NT2/D1 (cell line): ENCODE measurements around the gene LOX.

Source experiments
- YY1 ChIP-seq: IDR thresholded peaks from 2 replicates; pipeline ENCODE4 v1.6.1; 2011; ENCODE audit not compliant: insufficient read length, insufficient read depth
- ZNF274 ChIP-seq: IDR thresholded peaks from 2 replicates; pipeline ENCODE4 v1.6.1; 2011; ENCODE audit warnings: mild to moderate bottlenecking, low read depth, low read length

DNA sequence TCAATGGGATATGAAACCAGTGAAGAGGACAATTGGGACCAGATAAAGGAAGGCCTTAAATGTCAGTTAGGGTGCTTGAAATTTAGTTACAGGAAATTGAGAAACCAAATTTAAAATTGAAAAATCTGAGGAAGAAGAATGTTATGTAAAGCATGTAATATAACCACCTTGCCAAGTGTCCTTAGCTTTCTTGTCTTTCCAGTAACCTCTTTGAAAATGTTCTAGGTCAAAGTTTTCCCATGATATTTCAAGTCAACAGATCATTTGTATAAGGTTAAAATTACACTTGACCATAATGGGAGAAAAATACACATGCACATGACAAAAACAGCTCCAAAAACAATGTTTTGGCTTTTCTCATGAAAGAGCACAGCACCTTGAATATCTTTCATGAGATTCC lies 21.1 kb downstream of the LOX start:
- TF ChIP-seq ZNF274, result no peak
- TF ChIP-seq YY1, result no peak
